Neural cell (in vitro differentiated cells): Measurements from ENCODE around the gene NPIPA5. TPM values are rescaled to one million over a fixed set of nuclear protein-coding genes. Genes with fewer than 3 reads are reported as not detected.
"Not testable (repeated sequence)": the region's sequence is repeated elsewhere in the genome, so short reads cannot be mapped to it uniquely, and the experiment has no call there.

Source experiments
- H2AFZ ChIP-seq: fragments of 200-600, 300-800 bp; sonication (generic), shearing (Covaris generic); 2 replicates; pipeline ENCODE4 v1.6.0; 2014; ENCODE audit warnings: low read depth, mild to moderate bottlenecking, antibody characterized with exemption, low read length, moderate library complexity
- H3F3A ChIP-seq: fragments of 200-600 bp; shearing (Covaris generic); 2 replicates; pipeline ENCODE4 v1.6.1; 2016; ENCODE audit warnings: mild to moderate bottlenecking, moderate library complexity, mixed read lengths, antibody characterized with exemption, low read length; ENCODE audit not compliant: insufficient read depth, poor library complexity, severe bottlenecking
- H3K27ac ChIP-seq: fragments of 200-600, 300-800 bp; sonication (generic), shearing (Covaris generic); 2 replicates; pipeline ENCODE4 v1.5.1; 2014; ENCODE audit warnings: mild to moderate bottlenecking, low read length, moderate library complexity
- H3K27me3 ChIP-seq: fragments of 300-800, 200-600 bp; sonication (generic), shearing (Covaris generic); 2 replicates; pipeline ENCODE4 v1.6.0; 2014; ENCODE audit warnings: mild to moderate bottlenecking, low read depth, low read length, moderate library complexity; ENCODE audit not compliant: insufficient read depth
- H3K36me3 ChIP-seq: fragments of 300-800, 200-600 bp; sonication (generic), shearing (Covaris generic); 2 replicates; pipeline ENCODE4 v1.5.1; 2014; ENCODE audit warnings: mild to moderate bottlenecking, antibody characterized with exemption, low read length, moderate library complexity; ENCODE audit not compliant: insufficient read depth
- H3K4me2 ChIP-seq: fragments of 300-800, 200-600 bp; sonication (generic), shearing (Covaris generic); 2 replicates; pipeline ENCODE4 v1.6.0; 2014; ENCODE audit warnings: mild to moderate bottlenecking, low read length
- H3K4me3 ChIP-seq: fragments of 300-800, 200-600 bp; sonication (generic), shearing (Covaris generic); 2 replicates; pipeline ENCODE4 v1.5.1; 2014; ENCODE audit warnings: mild to moderate bottlenecking, low read length, moderate library complexity
- H3K79me2 ChIP-seq: fragments of 200-600 bp; shearing (Covaris generic); replicated peaks from 2 replicates; pipeline ENCODE4 v1.6.0; 2014; ENCODE audit warnings: mild to moderate bottlenecking, low read length, moderate library complexity; ENCODE audit not compliant: insufficient read depth
- H3K9ac ChIP-seq: fragments of 300-800, 200-600 bp; sonication (generic), shearing (Covaris generic); 2 replicates; pipeline ENCODE4 v1.6.1; 2016; ENCODE audit warnings: mild to moderate bottlenecking, low read length, mixed read lengths
- H3K9me2 ChIP-seq: fragments of 200-600 bp; shearing (Covaris generic); 2 replicates; pipeline ENCODE4 v1.6.1; 2016; ENCODE audit warnings: mild to moderate bottlenecking, low read length, mixed read lengths; ENCODE audit not compliant: insufficient read depth
- H3K9me3 ChIP-seq: fragments of 200-600, 300-800 bp; sonication (generic), shearing (Covaris generic); 2 replicates; pipeline ENCODE4 v1.6.1; 2016; ENCODE audit warnings: mild to moderate bottlenecking, mixed run types, low read length, moderate library complexity, mixed read lengths
- H4K20me1 ChIP-seq: fragments of 200-600 bp; shearing (Covaris generic); 2 replicates; pipeline ENCODE4 v1.6.1; 2016; ENCODE audit warnings: mild to moderate bottlenecking, mixed run types; ENCODE audit not compliant: insufficient read depth
- CTCF ChIP-seq: fragments of 450-650 bp; IDR thresholded peaks from 2 replicates; pipeline ENCODE4 v1.5.1; 2014; ENCODE audit warnings: antibody characterized with exemption, mild to moderate bottlenecking, moderate library complexity; ENCODE audit not compliant: poor library complexity, severe bottlenecking
- EP300 ChIP-seq: fragments of 450-650 bp; conservative IDR thresholded peaks from 2 replicates; pipeline ENCODE4 v1.6.1; 2014; ENCODE audit warnings: antibody characterized with exemption, mild to moderate bottlenecking, moderate library complexity; ENCODE audit not compliant: poor library complexity, severe bottlenecking
- EZH2 ChIP-seq: fragments of 200-600, 300-800 bp; shearing (Covaris generic), sonication (generic); IDR thresholded peaks from 2 replicates; pipeline ENCODE4 v1.6.1; 2014; ENCODE audit warnings: antibody characterized with exemption, low read length, borderline replicate concordance, mild to moderate bottlenecking; ENCODE audit not compliant: insufficient read depth, poor library complexity, severe bottlenecking
- MXI1 ChIP-seq: fragments of 450-650 bp; conservative IDR thresholded peaks from 2 replicates; pipeline ENCODE4 v1.6.1; 2014; ENCODE audit warnings: antibody characterized with exemption, mild to moderate bottlenecking; ENCODE audit not compliant: poor library complexity, severe bottlenecking
- POLR2AphosphoS5 ChIP-seq: IDR thresholded peaks from 2 replicates; pipeline ENCODE4 v1.6.1; 2012
- RAD21 ChIP-seq: fragments of 450-650 bp; conservative IDR thresholded peaks from 2 replicates; pipeline ENCODE4 v1.6.1; 2014; ENCODE audit warnings: antibody characterized with exemption, mild to moderate bottlenecking, moderate library complexity
- REST ChIP-seq: IDR thresholded peaks from 2 replicates; pipeline ENCODE4 v1.6.1; 2012; ENCODE audit warnings: borderline replicate concordance
- SMC3 ChIP-seq: fragments of 450-650 bp; conservative IDR thresholded peaks from 2 replicates; pipeline ENCODE4 v1.6.1; 2014; ENCODE audit warnings: antibody characterized with exemption, mild to moderate bottlenecking, moderate library complexity; ENCODE audit not compliant: poor library complexity
- TAF1 ChIP-seq: IDR thresholded peaks from 2 replicates; pipeline ENCODE4 v1.6.1; 2012; ENCODE audit warnings: low read depth
- polyA plus RNA-seq: library from polyadenylated mRNA; depleted of rRNA; stranded (reverse); fragments of >200 nt; gene quantifications from 2 replicates; pipeline ENCODE4 v1.2.3, GENCODE V29; 2014

The NPIPA5 gene
- polyA plus RNA-seq, 1 donor from 2014 or later: 27.2 TPM

GRCh38 chr16:15407756-15408155 lies 29.7 kb upstream of the NPIPA5 start:
- H3K36me3 ChIP-seq, H3F3A ChIP-seq, H3K27ac ChIP-seq, H3K79me2 ChIP-seq, H3K9me3 ChIP-seq, H4K20me1 ChIP-seq, H3K27me3 ChIP-seq, H2AFZ ChIP-seq, H3K4me2 ChIP-seq, H3K9ac ChIP-seq, H3K4me3 ChIP-seq, H3K9me2 ChIP-seq: not testable (repeated sequence)

- H3K9ac ChIP-seq: no peak overlapping the region
- H3F3A ChIP-seq: no peaks in the 10 kb centered on the region
- no peak overlapping the region for H3K27ac ChIP-seq
- H4K20me1 ChIP-seq: no peaks in the 10 kb centered on the region
- H3K9me3 ChIP-seq: no peaks in the 10 kb centered on the region
- H3K36me3 ChIP-seq: no peaks in the 10 kb centered on the region
- no peak for TF ChIP-seq POLR2AphosphoS5
- no peak for TF ChIP-seq SMC3
- TF ChIP-seq REST: no peak
- no peak for TF ChIP-seq EZH2
- no peak for TF ChIP-seq EP300
- TF ChIP-seq RAD21: no peak
- TF ChIP-seq CTCF: no peak
- no peak for TF ChIP-seq TAF1
- TF ChIP-seq MXI1: no peak
- H3K9me2 ChIP-seq: no peaks in the 10 kb centered on the region
- H3K4me2 ChIP-seq: no peak overlapping the region
- H3K79me2 ChIP-seq: no peaks in the 10 kb centered on the region
- H3K27me3 ChIP-seq: no peaks in the 10 kb centered on the region
- H2AFZ ChIP-seq: no peak overlapping the region
- no peak overlapping the region for H3K4me3 ChIP-seq
These were observed 26.7 kb upstream of the NPIPA5 start for GRCh38 chr16:15404792-15405191.

- H3K27ac ChIP-seq, H3F3A ChIP-seq, H2AFZ ChIP-seq, H3K9ac ChIP-seq, H3K79me2 ChIP-seq, H3K4me3 ChIP-seq, H3K9me3 ChIP-seq, H3K27me3 ChIP-seq, H4K20me1 ChIP-seq, H3K36me3 ChIP-seq, H3K9me2 ChIP-seq, H3K4me2 ChIP-seq: not testable (repeated sequence)
These were observed 26.0 kb upstream of the NPIPA5 start for GRCh38 chr16:15404091-15404490.
